ENCODE results near the gene DNAJB9. TPM values are rescaled to one million over a fixed set of nuclear protein-coding genes. Genes with fewer than 3 reads are reported as not detected.

The DNAJB9 gene
- total RNA-seq, 1 donor from 2014 or later = 28.7 TPM

GRCh38 chr7:108613147-108613948 lies 43.7 kb downstream of the DNAJB9 start:
- Histone ChIP-seq H3K27ac (no peak overlapping the region), H3K9me3 (no peaks in the 10 kb centered on the region), H3K27me3 (no peaks in the 10 kb centered on the region), H3K4me3 (no peak overlapping the region), H3K36me3 (no peaks in the 10 kb centered on the region), H3K4me1 (no peaks in the 10 kb centered on the region)
- intact Hi-C loops (cut with DNase I) = no loop called here
- TF ChIP-seq POLR2AphosphoS5 (IDR thresholded peaks at IDR 0.05; ENCODE audit: insufficient read depth in 1 of 2, low read depth in 1 of 2) (no peak), POLR2A (IDR thresholded peaks at IDR 0.05) (no peak), CTCF (IDR thresholded peaks at IDR 0.05) (peak; percentile 26 to 56 (median 36))
- DNase-seq (ENCODE audit: extremely low spot score in 2 of 2) = no peak

GRCh38 chr7:108613949-108614381 lies 44.3 kb downstream of the DNAJB9 start:
- no peak for TF ChIP-seq POLR2AphosphoS5 (IDR thresholded peaks at IDR 0.05; ENCODE audit: insufficient read depth in 1 of 2, low read depth in 1 of 2)
- no peak for TF ChIP-seq CTCF (IDR thresholded peaks at IDR 0.05)
- no peak for TF ChIP-seq POLR2A (IDR thresholded peaks at IDR 0.05)
- no peaks in the 10 kb centered on the region for H3K4me1 ChIP-seq
- H3K4me3 ChIP-seq = no peak overlapping the region
- H3K27me3 ChIP-seq = no peaks in the 10 kb centered on the region
- no peak overlapping the region for H3K27ac ChIP-seq
- DNase-seq (ENCODE audit: extremely low spot score in 2 of 2) = no peak
- no peaks in the 10 kb centered on the region for H3K36me3 ChIP-seq
- intact Hi-C loops (cut with DNase I) = no loop called here
- H3K9me3 ChIP-seq = no peaks in the 10 kb centered on the region

GRCh38 chr7:108614896-108615295 lies 45.2 kb downstream of the DNAJB9 start:
- no peaks in the 10 kb centered on the region for H3K27me3 ChIP-seq
- no peak overlapping the region for H3K4me3 ChIP-seq
- H3K4me1 ChIP-seq = no peaks in the 10 kb centered on the region
- no peaks in the 10 kb centered on the region for H3K9me3 ChIP-seq
- no peak for DNase-seq (ENCODE audit: extremely low spot score in 2 of 2)
- H3K36me3 ChIP-seq = no peaks in the 10 kb centered on the region
- TF ChIP-seq POLR2A (IDR thresholded peaks at IDR 0.05) = no peak
- TF ChIP-seq POLR2AphosphoS5 (IDR thresholded peaks at IDR 0.05; ENCODE audit: insufficient read depth in 1 of 2, low read depth in 1 of 2) = no peak
- no peak for TF ChIP-seq CTCF (IDR thresholded peaks at IDR 0.05)
- H3K27ac ChIP-seq = no peak overlapping the region
- intact Hi-C loops (cut with DNase I) = no loop called here

- Histone ChIP-seq H3K4me3 (no peak overlapping the region), H3K27ac (no peak overlapping the region), H3K4me1 (no peaks in the 10 kb centered on the region), H3K36me3 (no peaks in the 10 kb centered on the region), H3K9me3 (no peaks in the 10 kb centered on the region), H3K27me3 (no peaks in the 10 kb centered on the region)
- intact Hi-C loops (cut with DNase I) = no loop called here
- TF ChIP-seq POLR2AphosphoS5 (IDR thresholded peaks at IDR 0.05; ENCODE audit: insufficient read depth in 1 of 2, low read depth in 1 of 2) (no peak), CTCF (IDR thresholded peaks at IDR 0.05) (no peak), POLR2A (IDR thresholded peaks at IDR 0.05) (no peak)
- DNase-seq (ENCODE audit: extremely low spot score in 2 of 2) = no peak
These were observed 48.4 kb downstream of the DNAJB9 start for GRCh38 chr7:108618056-108618455.

GRCh38 chr7:108623220-108623619 lies 53.5 kb downstream of the DNAJB9 start:
- no peaks in the 10 kb centered on the region for H3K36me3 ChIP-seq
- no peaks in the 10 kb centered on the region for H3K9me3 ChIP-seq
- no peak overlapping the region for H3K4me3 ChIP-seq
- intact Hi-C loops (cut with DNase I) = no loop called here
- H3K27me3 ChIP-seq = no peaks in the 10 kb centered on the region
- DNase-seq (ENCODE audit: extremely low spot score in 2 of 2) = no peak
- H3K27ac ChIP-seq = no peak overlapping the region
- H3K4me1 ChIP-seq = no peaks in the 10 kb centered on the region
- TF ChIP-seq POLR2AphosphoS5 (IDR thresholded peaks at IDR 0.05; ENCODE audit: insufficient read depth in 1 of 2, low read depth in 1 of 2) (no peak), POLR2A (IDR thresholded peaks at IDR 0.05) (no peak)

Other genes starting within 250 kb of the DNAJB9 start
- gene NRCAM, start 113.4 kb upstream of the DNAJB9 start, total RNA-seq = 7.9 TPM
- gene PNPLA8, start 43.7 kb upstream of the DNAJB9 start, total RNA-seq = 18.7 TPM
- gene THAP5, start 168 bp upstream of the DNAJB9 start, total RNA-seq = 14.5 TPM

Measured in vagina (tissue), 2 donors.